Mononuclear cell (primary cell): ENCODE measurements around the gene CACNB2. TPM values are rescaled to one million over a fixed set of nuclear protein-coding genes. Genes with fewer than 3 reads are reported as not detected.
"Not testable (repeated sequence)": the region's sequence is repeated elsewhere in the genome, so short reads cannot be mapped to it uniquely, and the experiment has no call there.

Experiments
- H3K27me3 ChIP-seq: 2 replicates; pipeline ENCODE4 v1.6.0; 2011; ENCODE audit warnings: low read length, control low read depth; ENCODE audit not compliant: insufficient read depth
- H3K4me1 ChIP-seq: 2 replicates; pipeline ENCODE4 v1.5.1; 2011; ENCODE audit warnings: mild to moderate bottlenecking, low read length, control low read depth; ENCODE audit not compliant: insufficient read depth
- H3K4me3 ChIP-seq: 2 replicates; pipeline ENCODE4 v1.5.1; 2011; ENCODE audit warnings: mild to moderate bottlenecking, low read length, moderate library complexity
- H3K9me3 ChIP-seq: 2 replicates; pipeline ENCODE4 v1.5.1; 2011; ENCODE audit warnings: low read depth, mild to moderate bottlenecking, control low read depth, low read length
- total RNA-seq: library from RNA; depleted of rRNA; stranded (reverse); fragments of >200 nt; gene quantifications from one replicate; pipeline ENCODE4 v1.2.3, GENCODE V29; 2012

The CACNB2 gene
- total RNA-seq, 1 donor, result not detected

DNA sequence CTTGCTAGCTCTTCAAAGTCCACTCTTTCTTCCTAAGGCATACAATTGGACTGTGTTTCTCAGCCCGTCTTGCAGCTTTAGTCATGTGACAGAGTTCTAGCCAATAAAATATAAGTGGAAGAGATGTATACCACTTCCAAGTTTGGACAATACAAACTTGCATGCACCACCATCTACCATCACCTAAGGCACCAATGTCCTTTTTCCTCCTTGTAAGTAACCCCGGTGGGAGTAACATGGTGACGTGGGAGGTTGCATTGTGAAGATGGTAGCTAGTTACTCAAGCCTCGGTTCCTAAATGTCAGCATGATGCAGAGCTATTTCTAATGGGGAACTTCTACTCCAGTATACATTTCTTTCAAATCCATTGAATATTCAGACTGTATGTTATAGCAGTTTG, 5.3 kb upstream of the CACNB2 start:
- Histone ChIP-seq H3K9me3 (no peaks in the 10 kb centered on the region), H3K27me3 (peaks cover 15% of the 10 kb centered on the region), H3K4me1 (peaks cover under 1% of the 10 kb centered on the region), H3K4me3 (no peak overlapping the region)

DNA sequence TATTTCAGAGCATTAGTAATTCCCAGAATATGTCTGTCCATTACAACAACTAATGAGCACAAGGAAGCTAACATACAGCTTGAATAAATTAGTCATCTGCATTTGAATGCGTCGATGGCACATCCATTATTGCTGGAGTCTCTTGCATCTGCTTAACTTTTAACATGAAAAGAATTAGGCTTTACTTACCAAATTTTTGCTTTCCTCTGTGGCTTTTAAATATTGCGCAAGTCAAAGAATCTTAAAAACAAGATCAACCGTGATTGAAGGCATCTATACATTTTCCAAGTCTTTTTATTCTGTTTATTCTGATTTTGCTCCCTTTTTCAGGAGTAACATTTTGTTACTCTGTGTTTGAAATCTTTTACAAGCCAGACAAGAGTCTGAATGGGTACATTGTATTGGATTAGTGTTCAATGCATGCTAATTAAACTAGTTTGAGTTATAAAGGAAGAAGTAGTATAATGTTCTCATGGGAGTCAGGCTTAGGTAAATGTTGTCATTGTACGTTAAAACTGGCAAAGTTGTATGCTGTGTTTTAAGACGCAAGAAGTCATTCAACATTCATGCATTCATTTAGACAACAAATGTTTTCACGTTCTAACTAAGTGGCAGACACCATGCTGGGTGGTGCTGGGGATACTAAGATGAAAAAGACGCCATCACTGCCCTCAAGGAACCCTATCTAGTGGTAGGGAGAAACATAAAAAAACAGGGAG, 4.0 kb upstream of the CACNB2 start:
- no peak overlapping the region for H3K4me3 ChIP-seq
- H3K9me3 ChIP-seq, result no peaks in the 10 kb centered on the region
- peaks cover 4% of the 10 kb centered on the region for H3K4me1 ChIP-seq
- peaks cover 17% of the 10 kb centered on the region for H3K27me3 ChIP-seq

DNA sequence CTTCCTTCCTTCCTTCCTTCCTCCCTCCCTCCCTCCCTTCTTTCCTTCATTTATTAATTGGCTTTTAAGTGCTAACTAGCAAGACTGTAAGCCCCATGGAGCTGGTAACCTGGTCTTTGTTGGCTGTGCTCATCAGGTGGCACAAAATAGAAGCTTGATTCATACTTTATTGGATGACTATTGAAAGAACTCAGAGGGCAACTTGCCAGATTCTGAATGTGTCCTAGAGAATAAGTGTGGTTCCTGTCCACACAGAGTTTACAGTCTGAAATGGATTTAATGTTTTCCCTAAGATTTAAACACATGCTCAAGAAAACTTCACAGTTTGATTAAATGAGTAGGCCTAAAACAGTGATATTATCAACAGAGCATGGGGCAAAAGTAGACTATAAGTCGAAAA, 3.1 kb upstream of the CACNB2 start:
- Histone ChIP-seq H3K4me3 (no peak overlapping the region), H3K4me1 (peaks cover 4% of the 10 kb centered on the region), H3K9me3 (no peaks in the 10 kb centered on the region), H3K27me3 (peaks cover 26% of the 10 kb centered on the region)

DNA sequence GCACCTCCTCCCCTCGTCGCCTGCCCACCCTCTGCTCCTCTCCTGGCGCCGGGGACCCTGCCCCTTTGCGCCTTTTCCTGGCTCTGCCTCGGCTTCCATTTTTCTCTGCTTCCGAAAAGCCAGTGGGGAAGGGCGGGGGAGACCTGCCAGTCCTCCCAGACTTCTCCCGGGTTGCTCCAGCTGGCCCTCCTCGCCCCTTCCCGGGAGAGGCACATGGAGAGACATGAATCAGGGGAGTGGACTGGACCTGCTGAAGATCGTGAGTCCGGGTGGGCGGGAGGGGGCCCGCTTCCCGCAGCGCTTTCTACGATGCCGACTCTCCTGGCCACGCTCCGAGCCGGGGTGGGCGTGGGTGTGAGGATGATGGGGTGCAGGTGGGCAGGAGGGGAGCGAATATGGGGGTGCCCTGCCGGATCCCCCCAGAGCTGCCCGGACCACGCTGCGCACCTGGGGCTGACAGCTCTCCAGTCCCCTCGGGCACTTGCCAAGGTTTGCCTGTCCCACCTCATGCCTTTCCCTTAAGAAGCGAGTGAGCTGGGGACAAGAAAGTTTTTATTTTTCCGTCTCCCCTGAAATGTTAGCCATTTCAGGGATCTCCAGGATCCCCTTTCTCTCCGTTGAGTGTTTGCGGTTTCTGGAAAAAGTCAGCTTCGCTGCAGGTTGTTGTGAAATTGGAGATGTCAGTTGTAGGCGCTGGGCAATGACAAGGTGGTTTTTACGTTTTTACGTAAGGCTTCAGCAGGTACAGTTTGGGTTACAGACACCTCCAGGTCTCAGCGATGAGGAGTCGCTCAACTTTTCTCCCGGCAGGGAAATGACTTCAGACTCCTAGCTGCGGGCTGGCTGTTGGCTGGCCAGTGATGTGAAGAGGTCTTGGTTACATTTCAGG, 977 bp downstream of the CACNB2 start:
- H3K9me3 ChIP-seq, result no peaks in the 10 kb centered on the region
- peaks cover 32% of the 10 kb centered on the region for H3K27me3 ChIP-seq
- no peak overlapping the region for H3K4me3 ChIP-seq
- peaks cover 4% of the 10 kb centered on the region for H3K4me1 ChIP-seq

DNA sequence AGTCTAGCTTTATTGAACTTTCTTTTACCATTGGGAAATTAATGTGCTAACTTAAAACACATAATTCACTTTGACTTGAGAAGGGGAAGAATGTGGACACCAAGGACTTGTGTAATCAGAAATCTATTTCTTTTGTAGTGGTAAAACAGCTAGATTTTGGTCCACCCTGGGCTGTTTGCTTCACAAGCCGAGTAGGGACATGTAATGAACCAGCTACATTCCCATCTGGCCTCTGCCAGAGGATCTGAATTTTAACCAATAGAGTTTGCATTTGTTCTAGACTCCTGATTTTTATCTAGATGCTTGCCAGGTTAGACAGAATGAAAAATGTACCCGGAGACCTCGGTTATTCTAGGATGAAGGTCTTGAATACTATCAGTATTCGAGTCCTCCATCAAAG, 1.9 kb downstream of the CACNB2 start:
- Histone ChIP-seq H3K27me3 (peaks cover 32% of the 10 kb centered on the region), H3K9me3 (no peaks in the 10 kb centered on the region), H3K4me3 (no peak overlapping the region), H3K4me1 (peaks cover 4% of the 10 kb centered on the region)

DNA sequence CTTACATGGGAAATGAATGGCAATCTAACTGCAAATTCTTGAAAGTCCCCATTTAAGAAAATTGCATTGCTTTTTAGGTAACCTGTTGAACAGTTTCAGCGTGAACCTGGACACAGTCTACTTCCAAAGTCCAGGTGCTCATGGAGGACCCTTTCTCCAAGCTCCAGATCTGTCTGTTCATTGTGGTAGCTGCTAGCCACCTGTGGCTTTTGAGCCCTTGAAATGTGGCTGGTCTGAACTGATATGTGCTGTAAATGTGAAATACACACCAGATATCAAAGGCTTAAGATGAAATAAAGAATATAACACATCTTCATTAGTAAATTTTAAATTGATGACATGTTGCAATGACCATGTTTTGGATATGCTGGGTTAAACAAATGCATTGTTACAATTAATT, 4.2 kb downstream of the CACNB2 start:
- Histone ChIP-seq H3K4me1 (peaks cover 4% of the 10 kb centered on the region), H3K4me3 (no peak overlapping the region), H3K9me3 (no peaks in the 10 kb centered on the region), H3K27me3 (peaks cover 22% of the 10 kb centered on the region)

DNA sequence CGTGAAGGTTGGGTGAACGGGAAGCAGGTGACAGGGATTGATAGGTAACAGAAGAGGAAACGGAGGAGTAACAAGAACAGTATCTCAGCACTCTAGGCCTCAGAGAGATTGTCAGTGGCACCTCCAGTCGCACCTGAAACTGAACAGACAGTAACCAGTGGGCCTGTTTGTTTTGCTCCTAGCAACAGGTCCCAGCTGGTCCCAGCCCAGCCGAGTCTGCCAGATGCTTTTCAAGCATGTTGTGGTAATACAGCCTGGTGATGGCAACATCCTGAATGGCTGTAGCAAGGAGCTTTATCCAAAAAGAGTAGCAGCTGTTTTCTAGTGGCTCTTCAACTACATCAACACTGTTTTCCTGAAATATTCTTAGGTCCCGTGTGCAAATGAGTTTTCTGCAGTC, 4.7 kb downstream of the CACNB2 start:
- H3K9me3 ChIP-seq, result no peaks in the 10 kb centered on the region
- H3K4me1 ChIP-seq, result peaks cover 3% of the 10 kb centered on the region
- H3K4me3 ChIP-seq, result no peak overlapping the region
- peaks cover 17% of the 10 kb centered on the region for H3K27me3 ChIP-seq

DNA sequence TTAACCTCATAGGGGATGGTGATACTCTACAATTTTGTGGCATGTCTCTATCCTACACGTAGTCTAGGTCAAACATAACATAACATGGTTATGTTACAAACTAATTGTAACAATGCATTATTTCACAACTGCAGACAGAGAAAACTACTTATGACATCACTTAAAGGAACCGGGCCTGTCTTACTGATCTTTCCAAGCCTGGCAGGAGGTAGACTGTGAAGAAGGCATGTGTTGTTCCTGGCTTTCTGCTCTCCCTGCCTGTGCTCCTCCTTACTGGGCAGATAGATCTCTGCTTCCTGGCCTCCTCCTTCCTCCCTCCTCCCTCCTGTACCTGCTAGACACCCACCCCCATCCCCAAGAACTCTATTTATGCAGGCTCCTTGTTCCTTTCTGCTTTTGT, 5.4 kb downstream of the CACNB2 start:
- Histone ChIP-seq H3K4me1 (no peaks in the 10 kb centered on the region), H3K9me3 (no peaks in the 10 kb centered on the region), H3K4me3 (no peak overlapping the region), H3K27me3 (peaks cover 15% of the 10 kb centered on the region)

DNA sequence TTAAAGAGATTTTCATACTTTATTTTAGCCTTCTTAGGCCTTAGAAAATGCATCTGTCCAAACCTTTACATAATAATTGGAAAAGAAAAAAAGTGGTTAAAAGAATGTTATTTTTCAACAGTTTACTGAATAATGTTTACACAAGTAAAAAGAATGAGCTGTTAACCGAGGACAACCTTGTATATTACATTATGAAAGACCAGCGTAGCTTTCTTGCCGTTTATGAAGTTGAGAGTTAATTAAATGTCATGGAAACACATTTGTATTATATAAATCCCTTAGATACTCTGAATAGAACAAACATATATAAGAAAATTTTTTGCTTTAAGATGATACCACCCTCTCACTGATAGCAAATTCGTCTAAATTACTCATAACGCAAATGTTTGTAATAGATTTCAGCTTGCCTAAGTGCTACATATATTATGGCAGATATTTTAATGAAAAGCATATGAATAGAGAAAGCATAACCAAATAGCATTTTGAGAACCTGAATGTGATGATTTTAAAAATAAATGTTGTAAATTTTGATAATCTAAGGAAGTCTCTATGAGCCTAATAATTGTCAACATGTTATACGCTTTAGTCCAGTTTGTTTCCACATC, 9.1 kb downstream of the CACNB2 start:
- Histone ChIP-seq H3K27me3 (no peaks in the 10 kb centered on the region), H3K4me3 (no peak overlapping the region), H3K9me3 (no peaks in the 10 kb centered on the region), H3K4me1 (no peaks in the 10 kb centered on the region)

DNA sequence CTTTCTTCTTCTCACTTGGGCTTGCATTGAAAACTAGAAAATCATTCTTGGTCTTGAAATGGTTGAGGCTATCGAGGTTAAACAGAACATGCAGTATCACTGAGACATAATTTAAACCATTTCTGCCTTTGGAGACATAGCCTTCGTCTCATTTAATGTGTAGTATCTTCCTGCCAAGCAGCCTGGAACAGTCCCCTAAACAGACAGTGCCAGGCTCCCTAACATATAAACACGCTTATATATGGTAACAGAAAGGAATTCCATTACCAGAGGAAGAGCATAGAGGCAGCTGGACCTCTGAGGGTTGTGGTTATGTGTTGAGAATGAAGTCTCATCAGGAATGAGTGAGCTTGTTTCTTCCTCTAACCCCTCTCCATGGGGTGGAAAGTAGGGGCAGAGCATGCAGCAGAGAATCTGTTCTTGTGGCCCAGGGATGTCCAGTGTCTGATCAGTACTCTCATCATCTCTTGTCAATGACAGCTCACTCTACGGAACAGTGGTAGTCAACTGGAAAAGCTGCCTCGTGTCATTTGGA, 11.2 kb downstream of the CACNB2 start:
- no peaks in the 10 kb centered on the region for H3K4me1 ChIP-seq
- H3K4me3 ChIP-seq, result no peak overlapping the region
- no peaks in the 10 kb centered on the region for H3K27me3 ChIP-seq

DNA sequence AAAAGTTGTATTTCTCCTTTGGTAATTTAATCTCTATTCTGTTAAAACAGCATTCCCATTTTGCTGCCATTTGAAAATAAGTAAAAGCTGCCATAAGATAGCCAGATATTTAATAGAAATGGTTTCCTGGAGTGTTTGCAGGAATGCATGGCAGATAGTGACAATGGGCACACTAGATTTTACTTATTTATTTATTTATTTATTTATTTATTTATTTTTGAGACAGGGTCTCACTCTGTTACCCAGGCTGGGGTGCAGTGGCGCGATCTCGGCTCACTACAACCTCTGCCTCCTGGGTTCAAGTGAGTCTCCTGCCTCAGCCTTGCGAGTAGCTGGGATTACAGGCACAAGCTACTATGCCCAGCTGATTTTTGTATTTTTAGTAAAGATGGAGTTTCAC, 13.2 kb downstream of the CACNB2 start:
- H3K27me3 ChIP-seq, H3K9me3 ChIP-seq, H3K4me1 ChIP-seq, H3K4me3 ChIP-seq: not testable (repeated sequence)

More for the DNA sequence above, 11.2 kb downstream of the CACNB2 start:
- H3K9me3 ChIP-seq, result no peaks in the 10 kb centered on the region

DNA sequence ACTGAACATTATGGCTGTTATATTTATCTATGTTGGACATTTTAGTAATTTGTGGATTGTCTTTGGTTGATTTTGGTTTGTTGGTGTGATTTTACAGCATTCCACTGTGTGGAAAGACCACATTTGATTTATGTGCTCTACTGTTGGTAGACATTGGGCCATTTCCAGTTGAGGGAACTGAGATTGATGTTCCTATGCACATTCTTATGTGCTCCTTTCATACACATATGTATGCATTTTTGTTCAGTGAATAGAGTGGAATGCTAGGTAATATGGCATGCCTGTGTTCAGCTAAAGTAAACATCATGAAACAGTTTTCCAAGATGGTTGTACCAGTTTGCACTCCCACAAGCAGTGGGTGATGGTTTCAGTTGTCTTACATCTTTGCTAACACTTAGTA, 15.1 kb downstream of the CACNB2 start:
- no peaks in the 10 kb centered on the region for H3K4me1 ChIP-seq
- no peak overlapping the region for H3K4me3 ChIP-seq
- H3K9me3 ChIP-seq, result no peaks in the 10 kb centered on the region
- H3K27me3 ChIP-seq, result no peaks in the 10 kb centered on the region

DNA sequence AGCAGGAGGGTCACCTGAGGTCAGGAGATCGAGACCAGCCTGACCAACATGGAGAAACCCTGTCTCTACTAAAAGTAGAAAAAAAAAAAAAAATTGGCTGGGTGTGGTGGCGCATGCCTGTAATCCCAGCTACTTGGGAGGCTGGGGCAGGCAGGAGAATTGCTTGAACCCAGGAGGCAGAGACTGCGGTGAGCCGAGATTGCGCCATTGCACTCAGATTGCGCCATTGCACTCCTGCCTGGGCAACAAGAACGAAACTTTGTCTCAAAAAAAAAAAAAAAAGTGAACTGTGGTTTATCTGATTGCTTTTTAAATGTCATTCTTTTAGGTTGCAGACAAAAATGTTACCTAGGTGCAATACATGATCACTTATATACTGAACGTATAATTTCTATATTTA, 16.6 kb downstream of the CACNB2 start:
- H3K9me3 ChIP-seq, H3K4me1 ChIP-seq, H3K27me3 ChIP-seq, H3K4me3 ChIP-seq: not testable (repeated sequence)

DNA sequence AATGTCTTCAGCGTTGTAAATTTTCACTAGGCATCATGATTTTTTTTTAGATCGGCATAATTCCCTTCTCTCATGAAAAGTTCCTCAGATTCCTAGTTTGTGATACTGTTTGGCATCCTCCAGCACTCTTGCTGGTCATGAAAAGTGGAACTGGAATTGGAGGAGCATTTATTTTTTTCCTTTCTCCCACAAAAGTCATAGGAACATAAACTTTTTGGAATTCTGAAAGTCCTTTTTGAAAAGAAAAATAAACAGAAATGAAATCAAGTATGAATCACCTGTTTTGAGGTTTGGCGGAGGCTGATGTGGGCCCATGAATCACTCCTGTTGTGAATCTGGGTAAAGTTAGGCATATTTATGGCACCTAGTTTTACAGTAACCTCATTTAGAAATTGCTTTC, 17.7 kb downstream of the CACNB2 start:
- no peaks in the 10 kb centered on the region for H3K4me1 ChIP-seq
- H3K9me3 ChIP-seq, result no peaks in the 10 kb centered on the region
- H3K4me3 ChIP-seq, result no peak overlapping the region
- no peaks in the 10 kb centered on the region for H3K27me3 ChIP-seq

DNA sequence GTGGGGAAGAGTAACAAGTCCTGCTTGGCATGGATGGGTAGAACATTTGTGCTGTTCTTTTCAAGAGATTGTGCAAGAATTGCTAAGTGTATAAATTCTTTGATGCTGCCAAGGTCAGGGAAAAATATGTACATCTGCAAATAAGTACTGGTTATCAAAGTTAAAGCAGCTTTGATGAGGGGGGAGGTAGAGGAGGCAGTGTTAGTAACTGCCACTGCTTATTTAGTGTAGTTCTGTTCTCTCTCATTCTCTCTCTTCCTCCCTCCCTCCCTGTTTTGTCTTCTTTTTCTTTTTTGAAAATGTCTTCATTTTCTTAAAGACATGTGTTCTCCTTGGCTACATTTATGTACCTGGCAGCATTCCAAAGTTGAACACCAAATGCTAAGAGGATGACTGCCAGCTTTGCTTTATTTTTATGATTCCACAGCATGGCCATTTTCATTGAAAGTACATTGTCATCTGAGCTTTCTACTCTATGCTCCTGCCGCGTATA, 18.6 kb downstream of the CACNB2 start:
- Histone ChIP-seq H3K4me3 (no peak overlapping the region), H3K4me1 (no peaks in the 10 kb centered on the region), H3K9me3 (no peaks in the 10 kb centered on the region), H3K27me3 (no peaks in the 10 kb centered on the region)
